ENCODE measurements around the gene TTLL9. TPM values are rescaled to one million over a fixed set of nuclear protein-coding genes. Genes with fewer than 3 reads are reported as not detected.
A peak's percentile ranks its signal among the peaks of the same experiment; 100 is the strongest.

Gene TTLL9
- polyA plus RNA-seq, 1 of the 3 experiments (the other 2 are of a cell fraction) = 0.23 TPM

- peaks cover 5% of the 10 kb centered on the region for H3F3A ChIP-seq (replicated peaks; ENCODE audit: insufficient read depth)
- peak overlapping the region; percentile 71 for H3K9ac ChIP-seq
- H2AFZ ChIP-seq (ENCODE audit: low read depth) = peak overlapping the region; percentile 94
- H3K36me3 ChIP-seq (replicated peaks in 1 of 2; ENCODE audit: control insufficient read depth in 1 of 2, insufficient read depth in 2 of 2, low read length in 1 of 2) = no peaks in the 10 kb centered on the region
- no peaks in the 10 kb centered on the region for H4K20me1 ChIP-seq (ENCODE audit: insufficient read depth)
- H3K4me2 ChIP-seq = peak overlapping the region; percentile 81
- H3K79me2 ChIP-seq (ENCODE audit: insufficient read depth) = no peaks in the 10 kb centered on the region
- peaks cover 0 to 23% of the 10 kb centered on the region in 2 experiments; a peak in 1 of 4 replicates for H3K4me1 ChIP-seq (ENCODE audit: control insufficient read depth in 1 of 2, insufficient read depth in 2 of 2, low read depth in 1 of 2, low read length in 1 of 2)
- no peaks in the 10 kb centered on the region for H3K9me3 ChIP-seq
- no peak for DNase-seq
- peak overlapping the region; percentile 66 to 69 for H3K4me3 ChIP-seq (ENCODE audit: low read depth in 2 of 2, low read length in 1 of 2)
- POLR2A ChIA-PET = no interaction called here
- H3K27me3 ChIP-seq (ENCODE audit: insufficient read depth) = no peaks in the 10 kb centered on the region
- no peak for TF ChIP-seq EP300 (IDR thresholded peaks at IDR 0.05; ENCODE audit: borderline replicate concordance in 1 of 2, low read depth in 1 of 2, low read length in 1 of 2)
- TF ChIP-seq YY1 (IDR thresholded peaks at IDR 0.05; ENCODE audit: low read depth) = no peak
- TF ChIP-seq MXI1 (IDR thresholded peaks at IDR 0.05; ENCODE audit: low read depth, low read length) = no peak
- no peak for TF ChIP-seq RAD21 (IDR thresholded peaks at IDR 0.05; ENCODE audit: low read length)
- TF ChIP-seq ELF1 (IDR thresholded peaks at IDR 0.05) = no peak
- TF ChIP-seq FOXJ3 (CRISPR knock-in tag; IDR thresholded peaks at IDR 0.05) = no peak
- TF ChIP-seq PBX3 (IDR thresholded peaks at IDR 0.05) = no peak
- TF ChIP-seq RFX5 (IDR thresholded peaks at IDR 0.05; ENCODE audit: low read length) = no peak
- no peak for TF ChIP-seq REST (IDR thresholded peaks at IDR 0.05; ENCODE audit: low read depth, low read length)
- no peak for TF ChIP-seq JUND (IDR thresholded peaks at IDR 0.05)
- TF ChIP-seq USF1 (IDR thresholded peaks at IDR 0.05; ENCODE audit: borderline replicate concordance, low read depth) = no peak
- no peak for TF ChIP-seq CHD2 (IDR thresholded peaks at IDR 0.05; ENCODE audit: low read length, partially characterized antibody)
- no peak for TF ChIP-seq CTCF (IDR thresholded peaks at IDR 0.05)
- 29% methylated on average over 1 of the region's 1 CpG for WGBS (ENCODE audit: low lambda C conversion rate)
- H3K27ac ChIP-seq (ENCODE audit: low read depth in 2 of 2, low read length in 1 of 2) = peak overlapping the region in 1 of 2 experiments; percentile 62; a peak in 1 of 4 replicates
- no peaks in the 10 kb centered on the region for H3K9me2 ChIP-seq
- CTCF ChIA-PET = interaction anchor here (1.2 to 3.1 kb wide), 4 partner anchors 9 to 162 kb away, joined by 4 to 13 read pairs (median 8); partner anchors contain the start of gene PDRG1
Observed at GRCh38 chr20:31869673-31869941, 827 bp upstream of the TTLL9 start.

Data from SK-N-SH (cell line).